Activated CD4-positive, alpha-beta T cell treated with anti-CD3 and anti-CD28 coated beads for 36 hours (primary cell): ENCODE measurements around the gene RUVBL1. TPM values are rescaled to one million over a fixed set of nuclear protein-coding genes. Genes with fewer than 3 reads are reported as not detected.

ENCODE experiments used
- ATAC-seq: fragments of 200-7000 bp; cut with Tn5 transposase; one replicate; pipeline ENCODE4 v1.10.0; 2021; ENCODE audit warnings: mild to moderate bottlenecking, moderate library complexity
- CTCF ChIA-PET: fragments of 350-600 bp; sonication (Branson Sonifier 250); formaldehyde crosslinking; loops from one replicate; lab custom pipeline; 2021; ENCODE audit warnings: antibody characterized with exemption; lab: Charles Lee
- POLR2A ChIA-PET: fragments of 350-600 bp; sonication (Branson Sonifier 250); formaldehyde crosslinking; loops from one replicate; lab custom pipeline; 2021; ENCODE audit warnings: antibody characterized with exemption, inconsistent platforms; lab: Charles Lee
- DNase-seq: peaks from one replicate; pipeline ENCODE4 v3.0.0-alpha.2; 2020
- H3K27ac Mint-ChIP-seq: one replicate; pipeline ENCODE4 v1.8.0; 2021; ENCODE audit warnings: mixed read lengths
- H3K27me3 Mint-ChIP-seq: one replicate; pipeline ENCODE4 v1.8.0; 2021; ENCODE audit warnings: mixed read lengths
- H3K36me3 Mint-ChIP-seq: one replicate; pipeline ENCODE4 v1.8.0; 2021; ENCODE audit warnings: low read depth, mixed read lengths
- H3K4me1 Mint-ChIP-seq: one replicate; pipeline ENCODE4 v1.8.0; 2021; ENCODE audit warnings: mixed read lengths
- H3K4me3 Mint-ChIP-seq: one replicate; pipeline ENCODE4 v1.8.0; 2021; ENCODE audit warnings: mild to moderate bottlenecking, moderate library complexity, mixed read lengths
- H3K9me3 Mint-ChIP-seq: one replicate; pipeline ENCODE4 v1.8.0; 2021; ENCODE audit warnings: low read depth, mixed read lengths
- intact Hi-C, 2 experiments: fragments of 100-400 bp; cut with DNase I in 1 of 2; cut with micrococcal nuclease in 1 of 2; formaldehyde crosslinking; loops; one replicate each; pipeline versions ENCODE4 v1.14.2 to v1.15.1; 2022 to 2024; cut with DNase I, micrococcal nuclease
- total RNA-seq, 2 experiments: library from RNA; stranded (reverse); gene quantifications; one replicate each; pipeline ENCODE4 v1.2.3, GENCODE V29; 2021

RUVBL1 gene
- total RNA-seq, 2 experiments from 2014 or later = 97.0 to 99.9 TPM

- Mint-ChIP-seq H3K4me3 (no peak overlapping the region), H3K9me3 (no peaks in the 10 kb centered on the region), H3K27me3 (no peaks in the 10 kb centered on the region), H3K36me3 (peaks cover 63% of the 10 kb centered on the region), H3K4me1 (no peaks in the 10 kb centered on the region), H3K27ac (no peak overlapping the region)
- no peak for ATAC-seq
- intact Hi-C loops = no loop called here
- DNase-seq = no peak
- POLR2A ChIA-PET = no interaction called here
- CTCF ChIA-PET = interaction anchor here (3.6 kb wide), 1 partner anchor 11 kb away, joined by 15 read pairs; no protein-coding TSS in a partner anchor
Observed at GRCh38 chr3:128083980-128084674, 39.5 kb downstream of the RUVBL1 start.

DNA sequence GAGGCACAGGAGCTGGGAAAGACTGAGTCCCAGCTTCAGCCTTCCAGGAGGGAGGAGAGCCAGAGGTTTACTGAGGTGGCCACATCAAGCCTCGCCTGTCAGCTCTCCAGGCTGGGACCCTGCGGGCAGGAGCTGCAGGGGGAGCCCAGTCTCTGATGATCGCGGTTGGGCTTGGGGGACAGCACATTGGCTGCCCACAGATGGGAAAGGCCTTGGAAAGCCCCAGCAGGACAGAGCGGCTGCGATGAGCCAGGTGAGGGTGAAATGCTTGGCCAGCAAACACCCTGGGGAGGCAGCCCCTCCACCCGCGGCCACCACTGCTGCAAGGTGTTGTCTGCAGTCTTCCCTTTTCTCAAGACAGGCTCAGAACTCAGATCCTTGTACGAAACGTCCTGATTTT is 40.2 kb downstream of the RUVBL1 start:
- intact Hi-C loops = no loop called here
- Mint-ChIP-seq H3K4me3 (no peak overlapping the region), H3K27ac (no peak overlapping the region), H3K36me3 (peaks cover 67% of the 10 kb centered on the region), H3K4me1 (no peaks in the 10 kb centered on the region), H3K27me3 (no peaks in the 10 kb centered on the region), H3K9me3 (no peaks in the 10 kb centered on the region)
- CTCF ChIA-PET = interaction anchor here (3.6 kb wide), 1 partner anchor 12 kb away, joined by 15 read pairs; no protein-coding TSS in a partner anchor
- POLR2A ChIA-PET = no interaction called here
- DNase-seq (no peak), ATAC-seq (no peak)

GRCh38 chr3:128082546-128082945 is 41.1 kb downstream of the RUVBL1 start:
- no peaks in the 10 kb centered on the region for H3K4me1 Mint-ChIP-seq
- CTCF ChIA-PET = interaction anchor here (0.8 to 3.6 kb wide), 2 partner anchors 13 to 51 kb away, joined by 3 to 15 read pairs; no protein-coding TSS in a partner anchor
- DNase-seq (no peak), ATAC-seq (no peak)
- H3K36me3 Mint-ChIP-seq = peaks cover 65% of the 10 kb centered on the region
- H3K4me3 Mint-ChIP-seq = no peak overlapping the region
- H3K27ac Mint-ChIP-seq = no peak overlapping the region
- intact Hi-C loops = no loop called here
- POLR2A ChIA-PET = no interaction called here
- H3K27me3 Mint-ChIP-seq = no peaks in the 10 kb centered on the region
- H3K9me3 Mint-ChIP-seq = no peaks in the 10 kb centered on the region

DNA sequence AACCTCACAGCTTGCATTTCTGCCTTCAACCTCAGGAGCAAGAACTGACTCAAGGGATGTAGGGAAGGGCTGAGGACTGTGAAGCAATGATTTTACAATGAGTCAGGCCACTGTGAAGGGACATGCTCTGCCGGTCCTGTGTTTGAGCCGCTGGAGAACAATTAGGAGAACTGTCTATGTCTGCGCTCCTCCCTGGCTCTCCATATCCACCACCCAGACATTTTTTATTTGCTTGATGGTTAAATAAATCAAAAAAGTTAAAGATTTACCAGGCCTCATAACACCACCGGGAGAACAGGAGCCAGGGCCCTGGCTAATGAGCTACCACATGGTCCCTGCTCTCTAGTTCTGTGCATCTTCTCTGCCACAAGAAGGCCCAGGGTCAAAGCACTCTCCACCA is 41.8 kb downstream of the RUVBL1 start:
- H3K27me3 Mint-ChIP-seq = no peaks in the 10 kb centered on the region
- no peak for ATAC-seq
- DNase-seq = no peak
- intact Hi-C loops = no loop called here
- H3K27ac Mint-ChIP-seq = no peak overlapping the region
- ChIA-PET POLR2A (no interaction called here), CTCF (interaction anchor here (0.8 to 3.6 kb wide), 2 partner anchors 13 to 51 kb away, joined by 3 to 15 read pairs; no protein-coding TSS in a partner anchor)
- H3K4me3 Mint-ChIP-seq = no peak overlapping the region
- no peaks in the 10 kb centered on the region for H3K9me3 Mint-ChIP-seq
- H3K36me3 Mint-ChIP-seq = peaks cover 61% of the 10 kb centered on the region
- no peaks in the 10 kb centered on the region for H3K4me1 Mint-ChIP-seq

DNA sequence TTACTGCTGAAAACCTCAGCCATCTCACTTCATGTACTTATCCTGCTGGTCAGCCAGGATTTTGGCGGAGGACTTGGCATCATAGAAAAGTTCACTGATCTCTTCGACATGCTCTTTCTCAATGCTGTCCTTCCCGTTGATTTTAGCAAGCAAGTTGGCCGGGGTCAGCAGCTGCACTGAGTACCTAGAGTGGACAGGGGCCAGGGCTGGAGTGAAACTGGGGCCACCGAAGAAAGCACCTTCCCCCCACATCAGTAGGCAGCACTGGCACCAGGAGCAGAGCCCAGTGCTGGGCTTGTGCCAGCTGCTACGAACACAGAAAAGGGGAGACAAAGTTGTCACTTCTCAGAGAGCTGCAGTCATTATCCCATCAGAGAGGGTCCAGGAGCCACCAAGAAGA is 42.4 kb downstream of the RUVBL1 start:
- Mint-ChIP-seq H3K4me1 (peaks cover 4% of the 10 kb centered on the region), H3K36me3 (peaks cover 58% of the 10 kb centered on the region), H3K27ac (no peak overlapping the region), H3K9me3 (no peaks in the 10 kb centered on the region), H3K4me3 (no peak overlapping the region), H3K27me3 (no peaks in the 10 kb centered on the region)
- ChIA-PET POLR2A (no interaction called here), CTCF (no interaction called here)
- intact Hi-C loops = no loop called here
- ATAC-seq (no peak), DNase-seq (no peak)

- H3K27me3 Mint-ChIP-seq = no peaks in the 10 kb centered on the region
- H3K4me3 Mint-ChIP-seq = no peak overlapping the region
- peaks cover 55% of the 10 kb centered on the region for H3K36me3 Mint-ChIP-seq
- no peak for DNase-seq
- no peaks in the 10 kb centered on the region for H3K9me3 Mint-ChIP-seq
- no peak for ATAC-seq
- ChIA-PET CTCF (interaction anchor here (0.6 to 1.2 kb wide), 2 partner anchors 333 to 528 kb away, joined by 3 to 4 read pairs; no protein-coding TSS in a partner anchor), POLR2A (no interaction called here)
- peaks cover 10% of the 10 kb centered on the region for H3K4me1 Mint-ChIP-seq
- intact Hi-C loops = no loop called here
- no peak overlapping the region for H3K27ac Mint-ChIP-seq
Observed at GRCh38 chr3:128080323-128081080, 43.1 kb downstream of the RUVBL1 start.

DNA sequence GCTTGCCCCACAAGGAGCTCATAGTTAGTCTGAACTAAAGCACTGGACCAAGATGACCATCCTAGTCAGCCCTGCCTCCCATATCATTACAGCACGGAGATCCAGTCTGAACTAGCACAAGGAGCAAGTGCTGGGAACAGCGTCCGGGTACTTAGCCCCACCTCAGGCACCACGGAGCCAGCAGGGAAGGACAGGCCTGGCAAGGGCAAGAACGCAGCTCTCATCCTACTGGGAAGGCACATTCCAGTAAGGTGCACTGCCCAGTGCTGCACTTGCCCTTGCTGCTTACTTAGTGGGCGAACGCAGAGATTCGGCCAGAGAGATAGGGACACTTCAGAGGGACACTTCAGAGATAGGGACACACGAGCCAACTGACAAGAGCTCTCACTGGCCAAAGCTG is 43.8 kb downstream of the RUVBL1 start:
- DNase-seq (no peak), ATAC-seq (no peak)
- H3K9me3 Mint-ChIP-seq = no peaks in the 10 kb centered on the region
- ChIA-PET POLR2A (no interaction called here), CTCF (interaction anchor here (0.6 to 1.2 kb wide), 3 partner anchors 13 to 529 kb away, joined by 3 to 4 read pairs (median 3); no protein-coding TSS in a partner anchor)
- H3K4me1 Mint-ChIP-seq = peaks cover 17% of the 10 kb centered on the region
- no peaks in the 10 kb centered on the region for H3K27me3 Mint-ChIP-seq
- H3K36me3 Mint-ChIP-seq = peaks cover 56% of the 10 kb centered on the region
- H3K4me3 Mint-ChIP-seq = no peak overlapping the region
- intact Hi-C loops = loop anchor here (5.0 to 10.0 kb wide), 6 partner anchors 237 to 527 kb away; partner anchors contain the start of gene GATA2 (in 1 of the 2)
- H3K27ac Mint-ChIP-seq = no peak overlapping the region

- Mint-ChIP-seq H3K36me3 (peaks cover 49% of the 10 kb centered on the region), H3K27ac (no peak overlapping the region), H3K4me1 (peaks cover 17% of the 10 kb centered on the region), H3K4me3 (no peak overlapping the region), H3K9me3 (no peaks in the 10 kb centered on the region), H3K27me3 (no peaks in the 10 kb centered on the region)
- DNase-seq (no peak), ATAC-seq (no peak)
- ChIA-PET CTCF (interaction anchor here (1.2 kb wide), 1 partner anchor 530 kb away, joined by 3 read pairs; no protein-coding TSS in a partner anchor), POLR2A (no interaction called here)
- intact Hi-C loops = loop anchor here (5.0 to 10.0 kb wide), 6 partner anchors 238 to 528 kb away; partner anchors contain the start of gene GATA2 (in 1 of the 2)
Observed at GRCh38 chr3:128078875-128079274, 44.7 kb downstream of the RUVBL1 start.

DNA sequence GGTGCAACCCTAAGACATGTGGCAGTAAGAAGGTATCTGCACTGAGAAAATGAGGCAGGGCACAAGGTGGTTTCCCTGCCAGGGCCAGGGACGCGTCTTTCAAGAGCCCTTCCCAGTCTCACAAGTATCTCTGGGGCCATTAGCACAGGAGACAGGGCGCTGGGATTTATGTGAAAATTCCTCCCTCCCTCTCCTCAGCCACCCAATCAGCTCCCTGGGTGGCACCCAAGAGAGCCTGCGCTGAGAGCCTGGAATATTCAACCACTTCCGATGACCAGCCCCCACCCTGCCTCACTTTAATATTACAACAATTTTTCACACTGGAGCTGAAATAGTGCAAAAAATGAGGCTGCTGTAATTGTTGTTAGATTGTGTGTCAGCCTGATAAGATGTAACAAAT is 45.3 kb downstream of the RUVBL1 start:
- H3K4me1 Mint-ChIP-seq = peaks cover 21% of the 10 kb centered on the region
- DNase-seq = no peak
- CTCF ChIA-PET = interaction anchor here (1.0 kb wide), 1 partner anchor 13 kb away, joined by 4 read pairs; no protein-coding TSS in a partner anchor
- no peak overlapping the region for H3K4me3 Mint-ChIP-seq
- POLR2A ChIA-PET = no interaction called here
- no peaks in the 10 kb centered on the region for H3K27me3 Mint-ChIP-seq
- intact Hi-C loops = loop anchor here (5.0 to 10.0 kb wide), 6 partner anchors 239 to 529 kb away; partner anchors contain the start of gene GATA2 (in 1 of the 2)
- peaks cover 48% of the 10 kb centered on the region for H3K36me3 Mint-ChIP-seq
- ATAC-seq = no peak
- no peak overlapping the region for H3K27ac Mint-ChIP-seq
- no peaks in the 10 kb centered on the region for H3K9me3 Mint-ChIP-seq

DNA sequence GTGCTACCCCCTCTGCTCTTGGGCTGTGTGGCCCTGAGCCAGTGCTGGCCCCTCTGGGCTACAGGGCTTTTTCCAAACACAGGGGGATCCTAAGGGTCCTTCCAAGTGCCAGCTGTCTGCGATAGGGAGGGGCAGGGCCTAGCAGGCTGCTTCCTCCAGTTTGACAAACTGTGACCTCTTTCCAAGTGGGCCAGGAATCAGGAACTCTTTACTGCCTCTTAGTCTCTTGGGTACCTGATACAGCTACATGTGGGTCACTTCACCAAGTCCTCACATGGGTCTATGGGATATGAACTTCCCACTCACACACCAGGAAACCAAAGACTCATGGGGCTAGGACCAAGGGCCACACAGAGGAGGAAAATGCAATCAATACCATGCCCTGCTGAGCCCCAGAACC is 45.9 kb downstream of the RUVBL1 start:
- no peak overlapping the region for H3K27ac Mint-ChIP-seq
- ChIA-PET POLR2A (no interaction called here), CTCF (interaction anchor here (1.0 kb wide), 1 partner anchor 14 kb away, joined by 4 read pairs; no protein-coding TSS in a partner anchor)
- H3K9me3 Mint-ChIP-seq = no peaks in the 10 kb centered on the region
- DNase-seq (no peak), ATAC-seq (no peak)
- no peaks in the 10 kb centered on the region for H3K27me3 Mint-ChIP-seq
- intact Hi-C loops = loop anchor here (2.0 to 10.0 kb wide), 7 partner anchors 45 to 530 kb away; partner anchors contain the start of genes GATA2 (in 1 of the 2) and RUVBL1 (in 1 of the 2)
- peaks cover 44% of the 10 kb centered on the region for H3K36me3 Mint-ChIP-seq
- H3K4me3 Mint-ChIP-seq = no peak overlapping the region
- peaks cover 21% of the 10 kb centered on the region for H3K4me1 Mint-ChIP-seq

DNA sequence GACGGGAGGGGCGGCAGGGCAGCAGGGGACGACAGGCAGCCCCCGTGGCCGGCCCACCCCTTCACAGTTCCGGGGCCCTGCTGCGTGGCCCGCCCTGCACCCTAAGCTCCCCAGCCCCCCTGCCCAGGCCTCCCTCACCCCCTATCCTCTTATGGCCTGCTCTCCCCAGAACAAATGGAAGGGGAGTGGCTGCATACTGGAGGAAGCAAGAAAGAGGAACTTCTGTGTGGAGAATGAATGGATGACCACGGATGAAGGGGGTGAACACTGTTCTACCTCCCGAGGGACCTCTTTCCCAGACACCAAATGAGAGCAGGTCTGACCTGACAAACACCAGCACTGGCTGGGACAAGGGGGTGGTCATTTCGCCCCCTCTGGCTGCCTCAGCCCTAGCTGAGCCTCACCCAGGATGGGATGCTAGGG is 46.4 kb downstream of the RUVBL1 start:
- Mint-ChIP-seq H3K36me3 (peaks cover 41% of the 10 kb centered on the region), H3K4me3 (no peak overlapping the region)
- POLR2A ChIA-PET = no interaction called here

More for the DNA sequence above, 46.4 kb downstream of the RUVBL1 start:
- H3K4me1 Mint-ChIP-seq = peaks cover 21% of the 10 kb centered on the region
- ATAC-seq (no peak), DNase-seq (no peak)
- no peaks in the 10 kb centered on the region for H3K9me3 Mint-ChIP-seq
- H3K27me3 Mint-ChIP-seq = no peaks in the 10 kb centered on the region
- CTCF ChIA-PET = interaction anchor here (1.0 to 2.1 kb wide), 2 partner anchors 15 to 46 kb away, joined by 4 to 8 read pairs; partner anchors contain the start of gene RUVBL1
- no peak overlapping the region for H3K27ac Mint-ChIP-seq
- intact Hi-C loops = loop anchor here (2.0 to 10.0 kb wide), 7 partner anchors 46 to 530 kb away; partner anchors contain the start of genes GATA2 (in 1 of the 2) and RUVBL1 (in 1 of the 2)
